Tibial nerve (tissue), 4 donors: ENCODE measurements around the gene UQCRQ. TPM values are rescaled to one million over a fixed set of nuclear protein-coding genes. Genes with fewer than 3 reads are reported as not detected.

Experiments
- DNase-seq, 2 donors: peaks; one replicate each; pipeline ENCODE4 v3.0.0-alpha.2; 2019; ENCODE audit warnings: low spot score in 2 of 2
- H3K27ac ChIP-seq, 4 donors: fragments of 200-600 bp; sonication (generic) in 3 of 4; one replicate each; pipeline ENCODE4 v1.5.1; 2017 to 2019; ENCODE audit warnings: mild to moderate bottlenecking in 1 of 4
- H3K27me3 ChIP-seq, 2 donors: fragments of 200-600 bp; sonication (generic) in 1 of 2; one replicate each; pipeline versions ENCODE4 v1.5.1 to v1.6.0; 2017 to 2019
- H3K36me3 ChIP-seq, 3 donors: fragments of 200-600 bp; sonication (generic); one replicate each; pipeline ENCODE4 v1.5.1; 2018 to 2019
- H3K4me1 ChIP-seq, 4 donors: fragments of 200-600 bp; sonication (generic) in 3 of 4; one replicate each; pipeline ENCODE4 v1.5.1; 2017 to 2019
- H3K4me3 ChIP-seq, 4 donors: fragments of 200-600 bp; sonication (generic) in 3 of 4; one replicate each; pipeline ENCODE4 v1.5.1; 2017 to 2019; ENCODE audit warnings: mild to moderate bottlenecking in 1 of 4, moderate library complexity in 1 of 4
- H3K9me3 ChIP-seq, 4 donors: fragments of 200-600 bp; sonication (generic) in 3 of 4; one replicate each; pipeline ENCODE4 v1.5.1; 2017 to 2019
- EP300 ChIP-seq, 2 donors: sonication (generic); formaldehyde crosslinking; IDR thresholded peaks; one replicate each; pipeline ENCODE4 v1.6.1; 2017; ENCODE audit warnings: antibody characterized with exemption in 2 of 2, mild to moderate bottlenecking in 1 of 2
- POLR2A ChIP-seq, 2 donors: fragments of 450-650 bp; IDR thresholded peaks; one replicate each; pipeline ENCODE4 v1.6.1; 2017; ENCODE audit warnings: antibody characterized with exemption in 2 of 2, mild to moderate bottlenecking in 2 of 2, moderate library complexity in 2 of 2
- WGBS, 2 donors: methylation state at CpG; one replicate each; pipeline ENCODE4 v1.1.5; 2018; 5-methylcytosine and 5-hydroxymethylcytosine counted together
- small RNA-seq: library from RNA; depleted of rRNA; stranded (forward); fragments of <200 nt; gene quantifications from one replicate; pipeline ENCODE3, GENCODE V24; 2016
- total RNA-seq, 4 donors: library from RNA; depleted of rRNA; stranded (reverse); fragments of >200 nt; gene quantifications; one replicate each; pipeline ENCODE4 v1.1.0, GENCODE V29; 2016
- TF ChIP-seq, protein P1 (sequence below), 5 experiments: fragments of 200-600 bp in 3 of 5; fragments of 450-650 bp in 2 of 5; sonication (generic) in 3 of 5; IDR thresholded peaks; one replicate each; pipeline ENCODE4 v1.5.1; 2016 to 2019; ENCODE audit warnings: antibody characterized with exemption in 5 of 5, mild to moderate bottlenecking in 3 of 5, moderate library complexity in 2 of 5

Gene UQCRQ
- total RNA-seq, 4 donors from 2014 or later: 69.8 to 143 (median 118) TPM

DNA sequence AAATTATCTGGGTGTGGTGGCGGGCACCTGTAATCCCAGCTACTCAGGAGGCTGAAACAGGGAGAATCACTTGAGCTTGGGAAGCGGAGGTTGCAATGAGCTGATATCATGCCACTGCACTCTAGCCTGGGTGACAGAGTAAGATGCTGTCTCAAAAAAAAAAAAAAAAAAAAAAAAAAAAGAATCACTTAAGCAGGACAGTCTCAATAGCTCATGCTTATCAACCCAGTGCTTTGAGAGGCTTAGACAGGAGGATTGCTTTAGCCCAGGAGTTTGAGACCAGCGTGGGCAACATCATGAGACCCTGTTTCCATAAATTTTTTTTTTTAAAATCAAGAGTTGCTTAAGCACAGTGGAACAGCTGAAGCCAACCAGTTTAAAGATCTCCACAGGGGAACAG lies 49.6 kb downstream of the UQCRQ start:
- Histone ChIP-seq H3K27ac (no peak overlapping the region), H3K27me3 (no peaks in the 10 kb centered on the region), H3K4me3 (no peak overlapping the region), H3K4me1 (no peaks in the 10 kb centered on the region), H3K36me3 (peaks cover 0 to 53% (median 0%) of the 10 kb centered on the region in 3 donors), H3K9me3 (no peaks in the 10 kb centered on the region)
- WGBS, 2 donors: 95 to 99% methylated on average over 3 of the region's 3 CpGs
- no peak for DNase-seq
- TF ChIP-seq, protein P1, sequence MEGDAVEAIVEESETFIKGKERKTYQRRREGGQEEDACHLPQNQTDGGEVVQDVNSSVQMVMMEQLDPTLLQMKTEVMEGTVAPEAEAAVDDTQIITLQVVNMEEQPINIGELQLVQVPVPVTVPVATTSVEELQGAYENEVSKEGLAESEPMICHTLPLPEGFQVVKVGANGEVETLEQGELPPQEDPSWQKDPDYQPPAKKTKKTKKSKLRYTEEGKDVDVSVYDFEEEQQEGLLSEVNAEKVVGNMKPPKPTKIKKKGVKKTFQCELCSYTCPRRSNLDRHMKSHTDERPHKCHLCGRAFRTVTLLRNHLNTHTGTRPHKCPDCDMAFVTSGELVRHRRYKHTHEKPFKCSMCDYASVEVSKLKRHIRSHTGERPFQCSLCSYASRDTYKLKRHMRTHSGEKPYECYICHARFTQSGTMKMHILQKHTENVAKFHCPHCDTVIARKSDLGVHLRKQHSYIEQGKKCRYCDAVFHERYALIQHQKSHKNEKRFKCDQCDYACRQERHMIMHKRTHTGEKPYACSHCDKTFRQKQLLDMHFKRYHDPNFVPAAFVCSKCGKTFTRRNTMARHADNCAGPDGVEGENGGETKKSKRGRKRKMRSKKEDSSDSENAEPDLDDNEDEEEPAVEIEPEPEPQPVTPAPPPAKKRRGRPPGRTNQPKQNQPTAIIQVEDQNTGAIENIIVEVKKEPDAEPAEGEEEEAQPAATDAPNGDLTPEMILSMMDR (IDR thresholded peaks at IDR 0.05): no peak
- TF ChIP-seq POLR2A (IDR thresholded peaks at IDR 0.05) (no peak), EP300 (IDR thresholded peaks at IDR 0.05) (no peak)

Small RNA genes within 50 kb of the gene (small RNA-seq; reads per million reads assigned to genes)
- gene RNA5SP192: not detected

Other genes with a start within 250 kb of the UQCRQ start
- gene IL13, start 208.5 kb upstream of the UQCRQ start, total RNA-seq: under 1 TPM in 2 of 4 donors, not detected in 2; 0.44 to 0.98 TPM
- not detected for gene IL4, start 192.7 kb upstream of the UQCRQ start, total RNA-seq
- 10 to 100 TPM in 3 of 4 donors, 1 to 10 TPM in 1; 8.4 to 11.6 (median 10.7) TPM for gene KIF3A, start 129.1 kb upstream of the UQCRQ start, total RNA-seq
- not detected for gene CCNI2, start 119.2 kb upstream of the UQCRQ start, total RNA-seq
- 10 to 100 TPM; 38.5 to 48.3 (median 44.2) TPM for gene SEPTIN8, start 89.4 kb upstream of the UQCRQ start, total RNA-seq
- 1 to 10 TPM in 2 of 4 donors, under 1 TPM in 2; 0.44 to 2.9 (median 0.99) TPM for gene SOWAHA, start 53.3 kb upstream of the UQCRQ start, total RNA-seq
- gene SHROOM1, start 36.0 kb upstream of the UQCRQ start, total RNA-seq: 10 to 100 TPM; 29.1 to 67.5 (median 38.5) TPM
- gene GDF9, start 173 bp upstream of the UQCRQ start, total RNA-seq: under 1 TPM in 2 of 4 donors, not detected in 2; 0.44 to 0.60 TPM
- 1 to 10 TPM; 1.7 to 3.9 (median 2.5) TPM for gene LEAP2, start 7.0 kb downstream of the UQCRQ start, total RNA-seq
- gene AFF4, start 97.0 kb downstream of the UQCRQ start, total RNA-seq: 10 to 100 TPM; 70.5 to 85.3 (median 73.2) TPM
- gene ZCCHC10, start 159.9 kb downstream of the UQCRQ start, total RNA-seq: 1 to 10 TPM; 7.4 to 9.0 (median 8.3) TPM
- 10 to 100 TPM; 32.8 to 48.3 (median 45.4) TPM for gene HSPA4, start 185.4 kb downstream of the UQCRQ start, total RNA-seq